ENCODE data around the gene PORCN.

GRCh38 chrX:48475774-48476577 lies 32.8 kb upstream of the PORCN start, which contains the start of gene FTSJ1:
- TF ChIP-seq POLR2AphosphoS5 (IDR thresholded peaks at IDR 0.05; ENCODE audit: borderline replicate concordance, low read depth, low read length) (peak; percentile 68; the same call in 1 of the 2 replicates), EZH2 (IDR thresholded peaks at IDR 0.05) (no peak), FOXP2 (optimal IDR thresholded peaks at IDR 0.05; ENCODE audit: control extremely low read depth, extremely low read length, insufficient read depth) (no peak)
